NOMO-1 treated with dmso at 0.1 percent for 144 hours (cell line): ENCODE measurements around the gene INHBA.

Experiments used
- DNase-seq: peaks from one replicate; lab custom pipeline; 2025; ENCODE audit not compliant: unreplicated experiment; lab: John Stamatoyannopoulos, UW

The INHBA gene

GRCh38 chr7:41711283-41712064 is 8.6 kb upstream of the INHBA start:
- no peak for DNase-seq

DNA sequence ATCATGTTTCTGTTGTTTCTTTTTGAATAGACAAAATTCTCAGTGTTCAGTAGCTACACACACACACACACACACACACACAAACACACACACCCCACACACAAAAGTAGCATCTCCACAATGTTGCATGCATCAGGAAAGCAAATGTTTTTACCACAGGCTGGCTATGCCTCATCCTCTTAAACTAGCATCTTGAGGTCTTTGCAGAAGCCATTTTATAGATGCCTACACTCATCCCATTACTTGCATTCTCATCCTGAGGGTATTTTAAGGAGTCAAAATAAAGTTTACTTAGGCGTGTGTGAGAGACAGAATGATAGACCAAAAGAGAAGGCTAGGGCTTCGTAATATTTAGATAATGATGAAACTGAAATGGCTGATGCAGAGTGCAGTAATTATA is 7.9 kb upstream of the INHBA start:
- DNase-seq: no peak

DNA sequence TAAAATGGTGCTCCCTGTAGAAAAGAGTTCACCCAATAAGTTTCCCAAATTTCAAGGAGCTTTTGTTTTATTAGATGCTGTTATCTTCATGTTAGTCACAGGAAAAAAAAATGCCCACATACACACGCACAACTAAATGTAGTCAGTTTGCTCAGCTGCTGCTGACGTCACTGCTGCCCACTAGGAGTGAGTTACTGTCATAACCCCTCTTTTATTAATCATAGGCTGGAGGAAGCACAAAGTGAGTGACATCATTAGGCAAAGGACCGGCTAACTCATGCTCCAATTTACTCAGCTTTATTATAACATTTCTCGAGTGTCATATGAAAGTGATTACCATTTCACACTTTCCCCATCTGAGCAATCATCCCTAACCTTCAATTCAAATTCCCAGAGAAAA is 6.7 kb upstream of the INHBA start:
- no peak for DNase-seq

GRCh38 chr7:41708581-41709358 is 5.9 kb upstream of the INHBA start:
- DNase-seq: no peak

DNA sequence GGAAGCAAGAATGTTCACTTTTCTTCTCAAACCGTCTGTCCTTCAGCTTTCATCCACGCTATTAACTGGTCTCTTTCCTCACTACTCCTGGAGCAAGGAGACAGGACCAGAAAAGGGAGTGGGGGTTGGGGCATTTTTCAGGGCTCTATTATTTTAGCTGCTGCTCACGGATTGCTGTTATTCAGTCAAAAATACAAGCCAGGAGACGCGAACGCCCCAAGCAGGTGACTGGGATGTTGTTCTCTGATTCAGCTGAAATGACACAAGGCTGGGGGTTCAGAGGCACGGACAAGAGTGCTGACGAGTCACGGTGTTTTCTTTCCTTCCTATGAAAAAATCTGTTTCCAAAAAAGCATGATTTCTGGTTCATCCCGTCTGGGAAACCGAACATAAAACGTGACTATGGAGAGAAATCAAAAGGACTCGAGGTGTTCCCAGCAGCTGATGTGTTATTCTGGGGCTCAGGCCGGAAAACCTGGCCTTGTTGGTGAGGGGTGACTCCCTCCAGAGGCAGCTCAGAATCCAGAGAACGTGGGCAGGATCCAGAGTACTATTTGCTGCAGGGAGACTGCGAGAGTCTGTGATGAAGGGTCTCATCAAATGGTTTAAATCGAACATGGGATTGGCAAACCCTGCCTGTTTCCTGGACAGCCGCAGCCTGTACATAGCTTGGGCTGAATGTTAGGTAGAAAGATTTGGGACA is 3.5 kb upstream of the INHBA start:
- DNase-seq: no peak

DNA sequence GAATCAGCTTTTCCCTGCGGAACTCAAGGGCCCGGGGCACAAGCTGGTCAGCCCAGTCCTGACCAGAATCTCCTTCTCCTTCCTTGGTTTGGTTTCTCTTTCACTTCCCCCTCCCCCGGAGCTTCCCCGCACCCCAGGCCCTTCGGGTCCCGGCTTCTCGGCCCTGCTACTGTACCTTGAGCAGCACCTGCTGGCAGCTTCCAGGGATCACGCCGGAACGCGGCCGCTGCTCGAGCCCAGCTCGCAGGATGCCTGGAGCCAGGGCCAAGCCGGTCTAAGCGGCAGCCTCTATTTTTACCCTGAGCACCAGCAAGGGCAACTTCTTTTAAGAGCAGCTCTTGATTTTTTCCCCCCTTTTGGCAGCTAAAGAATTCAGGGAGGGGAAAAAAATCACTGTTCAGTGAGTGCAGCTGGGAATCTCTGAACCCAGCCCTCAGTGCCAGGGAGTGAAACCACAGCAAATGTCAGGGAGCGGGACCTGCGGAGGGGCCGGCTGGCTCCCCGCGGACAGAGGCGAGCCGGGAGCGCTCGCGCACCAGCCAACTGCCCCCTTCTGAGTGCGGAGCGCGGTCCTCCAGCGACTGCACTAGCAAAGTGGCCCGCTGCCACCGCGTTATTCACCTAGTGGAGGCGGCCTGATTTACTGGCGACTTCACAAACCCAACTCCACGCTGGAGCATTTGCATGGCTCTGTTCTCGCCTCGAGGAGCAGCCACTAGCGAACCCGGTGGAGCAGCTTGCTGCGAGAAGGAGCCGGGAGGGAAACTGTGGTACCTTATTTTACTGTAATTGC is 2.4 kb upstream of the INHBA start:
- DNase-seq: peak; percentile 87

- DNase-seq: no peak
Observed at GRCh38 chr7:41701068-41701941, 1.6 kb downstream of the INHBA start.

- DNase-seq: no peak
Observed at GRCh38 chr7:41700044-41700471, 2.8 kb downstream of the INHBA start.

DNA sequence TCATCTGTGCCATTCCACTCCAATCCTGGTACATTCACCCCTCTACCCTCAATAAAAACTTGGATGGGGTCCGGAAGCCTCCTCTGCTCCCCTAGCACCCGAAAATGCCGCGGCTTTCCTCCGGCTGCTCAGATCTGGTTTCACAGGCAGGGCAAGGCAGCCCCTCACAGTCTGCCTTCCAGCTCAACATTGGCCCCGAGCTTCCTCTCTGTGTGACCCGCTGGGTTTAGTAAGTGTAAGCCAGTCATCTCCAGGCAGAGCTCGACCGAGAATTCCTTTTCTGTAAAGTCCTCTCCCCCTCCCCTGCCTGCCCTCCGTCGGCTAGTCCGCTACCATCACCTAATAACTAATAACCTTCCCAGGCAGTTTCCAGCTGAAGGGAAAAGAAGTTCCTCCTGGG is 3.4 kb downstream of the INHBA start:
- DNase-seq: no peak

DNA sequence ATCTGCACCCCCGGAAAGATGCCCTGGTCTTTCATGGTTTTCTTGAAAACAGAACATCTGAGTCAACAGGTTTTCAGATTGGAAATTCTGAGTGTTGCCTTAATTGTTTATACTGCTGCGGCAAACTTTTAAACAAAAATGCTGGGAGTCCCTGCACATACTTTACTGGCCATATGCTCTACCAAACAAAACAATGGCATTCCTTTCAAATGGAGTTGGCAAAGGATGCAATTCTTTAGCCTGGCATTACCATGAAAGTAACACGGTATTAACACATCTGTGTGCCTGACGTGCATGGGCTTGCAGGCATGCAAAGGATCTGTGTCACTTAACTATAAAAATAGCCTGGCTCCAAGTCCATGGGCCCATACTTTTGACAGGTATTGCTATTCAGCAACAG is 4.2 kb downstream of the INHBA start:
- DNase-seq: no peak

GRCh38 chr7:41698114-41698513 is 4.8 kb downstream of the INHBA start:
- DNase-seq: no peak

GRCh38 chr7:41696323-41696916 is 6.5 kb downstream of the INHBA start:
- DNase-seq: peak; percentile 16

- DNase-seq: no peak
Observed at GRCh38 chr7:41695661-41696322, 7.1 kb downstream of the INHBA start.

GRCh38 chr7:41694495-41694894 is 8.4 kb downstream of the INHBA start:
- DNase-seq: no peak

DNA sequence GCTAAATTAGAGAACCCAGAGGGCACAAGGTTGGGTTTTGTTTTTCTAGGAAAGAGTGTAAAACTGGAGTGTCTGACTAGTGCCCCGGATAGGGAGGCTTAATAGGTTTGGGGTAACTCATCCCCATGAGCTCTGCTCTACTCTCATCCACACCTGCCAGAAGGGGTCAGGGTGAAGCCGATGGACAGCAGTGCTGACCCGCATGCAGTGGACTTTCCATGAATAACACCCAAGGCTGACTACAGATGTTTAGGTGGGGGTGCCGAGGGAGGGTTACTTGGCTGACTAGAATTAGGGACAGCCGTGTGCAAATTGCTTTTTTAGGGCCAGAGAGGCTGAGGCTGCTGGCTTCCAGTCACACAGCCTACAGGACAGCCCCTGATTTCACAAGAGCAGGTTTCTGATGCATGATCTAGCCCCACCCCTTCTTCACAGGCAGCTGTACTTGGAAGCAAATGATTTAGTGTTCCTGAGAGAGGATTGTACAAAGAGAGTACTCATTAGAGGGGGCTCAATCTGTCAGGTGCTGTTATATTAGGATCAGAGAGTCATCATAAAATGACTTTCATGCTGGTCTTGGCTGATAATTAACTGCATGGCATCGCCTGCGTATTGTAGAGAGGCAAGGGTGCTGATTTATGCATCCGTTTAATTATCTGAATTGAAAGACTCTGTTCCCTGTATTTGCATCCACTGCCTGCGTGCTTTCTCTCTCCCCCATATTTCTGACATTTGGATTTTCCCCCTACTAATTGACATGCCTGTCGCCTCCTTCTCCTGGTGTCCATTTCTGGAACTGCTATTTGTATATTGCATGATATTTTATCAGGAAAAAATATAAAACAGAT is 9.5 kb downstream of the INHBA start:
- peak; percentile 26 for DNase-seq

DNA sequence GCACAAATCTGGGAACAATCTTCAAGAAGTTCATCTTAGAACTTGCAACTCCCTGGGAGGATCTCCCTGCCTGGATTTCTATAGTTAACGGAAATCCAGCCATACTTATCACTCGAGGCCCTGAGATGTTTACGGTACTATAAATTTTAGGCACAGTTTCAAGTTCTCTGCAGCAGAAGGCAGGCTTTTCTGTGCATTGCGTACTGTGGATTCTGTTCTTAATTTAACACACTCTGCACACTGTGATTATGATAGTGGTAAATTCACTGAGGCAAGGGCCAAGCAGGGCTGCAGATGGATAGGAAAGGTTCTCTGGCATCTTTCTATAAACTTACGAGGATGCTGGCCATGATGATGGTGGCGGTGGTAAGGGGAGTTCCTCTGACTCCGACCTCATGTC is 10.6 kb downstream of the INHBA start:
- no peak for DNase-seq

- DNase-seq: no peak
Observed at GRCh38 chr7:41691286-41692190, 11.4 kb downstream of the INHBA start.
